NOMO-1 treated with DMSO at 0.1 percent for 48 hours (cell line): ENCODE results near the gene PSG11.
"Not testable (repeated sequence)": the region's sequence is repeated elsewhere in the genome, so short reads cannot be mapped to it uniquely, and the experiment has no call there.

ENCODE experiments used
- DNase-seq: peaks from one replicate; lab custom pipeline; 2025; ENCODE audit not compliant: unreplicated experiment; lab: John Stamatoyannopoulos, UW

Gene PSG11

DNA sequence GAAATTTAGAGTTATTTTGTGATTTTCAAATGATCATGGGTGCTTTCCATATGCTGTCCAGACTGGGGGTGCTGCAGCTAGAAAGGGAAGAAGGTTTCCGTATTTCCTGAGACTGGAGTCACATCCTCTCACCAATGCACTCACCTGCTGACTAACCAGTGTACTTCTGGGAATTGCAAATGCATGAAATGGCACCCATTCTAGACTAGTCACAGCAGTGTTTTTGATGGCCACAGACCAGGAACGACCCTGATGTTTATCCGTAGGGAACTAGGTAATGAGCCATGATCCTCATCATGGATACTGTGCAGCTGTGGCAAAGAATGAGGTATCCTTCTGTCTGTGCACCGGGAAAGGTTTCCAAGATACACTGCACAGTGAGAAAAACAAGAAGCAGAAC, 37.1 kb downstream of the PSG11 start:
- not testable (repeated sequence) for DNase-seq

DNA sequence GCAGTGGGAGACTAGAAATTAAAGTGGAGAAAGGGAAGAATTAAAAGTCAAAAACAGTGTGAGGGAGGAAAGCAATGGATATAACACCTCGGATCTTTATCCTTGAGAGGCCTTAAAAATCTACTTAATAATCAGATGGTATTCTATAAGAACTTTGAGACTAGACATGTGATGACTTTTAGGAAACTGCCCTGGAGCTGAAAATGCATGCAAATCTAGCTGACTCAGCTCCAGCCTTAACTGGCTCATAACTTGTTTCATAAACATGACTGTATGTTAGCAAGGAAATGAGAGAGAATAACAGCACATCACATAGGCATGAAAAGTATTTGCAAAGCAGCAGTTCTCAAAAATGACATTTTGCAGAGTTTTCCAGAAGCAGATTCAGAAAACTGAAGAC, 38.1 kb downstream of the PSG11 start:
- DNase-seq: not testable (repeated sequence)

DNA sequence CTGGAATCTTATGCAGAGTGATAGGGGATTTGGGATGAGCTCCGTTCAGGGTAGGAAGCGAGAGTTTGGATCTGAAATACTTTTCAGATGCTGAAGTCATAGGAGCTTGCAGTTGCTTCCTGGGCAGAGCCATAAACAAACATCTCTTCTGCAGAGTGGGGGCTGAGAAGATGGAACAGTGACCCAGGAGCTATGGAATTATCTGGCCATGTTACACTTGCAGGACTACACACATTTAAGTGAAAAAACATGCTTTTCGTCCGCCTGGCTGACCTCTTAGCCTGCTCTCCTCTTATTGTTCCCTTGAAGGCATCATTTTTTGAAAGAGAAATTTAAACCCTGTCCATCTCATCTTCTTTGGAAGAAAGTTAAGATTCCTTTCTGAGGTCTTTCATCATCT, 40.7 kb downstream of the PSG11 start:
- no peak for DNase-seq

DNA sequence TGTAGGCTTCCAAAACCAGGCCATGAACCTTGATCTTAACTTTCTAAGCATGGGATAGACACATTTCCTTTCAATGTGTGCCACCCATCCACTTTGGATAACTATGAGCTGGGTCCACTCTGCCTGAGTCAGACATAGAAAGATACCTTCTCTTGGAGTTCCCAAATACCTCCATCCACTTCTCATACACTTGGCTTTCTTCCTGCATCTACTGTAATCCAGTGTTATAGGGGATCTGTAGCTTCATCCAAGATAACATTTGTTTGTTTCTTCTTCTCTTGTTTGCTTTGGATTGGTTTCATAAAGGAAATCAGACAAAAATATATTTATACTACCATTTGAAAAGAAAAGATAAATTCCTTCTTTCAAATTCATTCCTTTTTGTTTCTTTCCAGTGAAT, 44.2 kb downstream of the PSG11 start:
- not testable (repeated sequence) for DNase-seq

DNA sequence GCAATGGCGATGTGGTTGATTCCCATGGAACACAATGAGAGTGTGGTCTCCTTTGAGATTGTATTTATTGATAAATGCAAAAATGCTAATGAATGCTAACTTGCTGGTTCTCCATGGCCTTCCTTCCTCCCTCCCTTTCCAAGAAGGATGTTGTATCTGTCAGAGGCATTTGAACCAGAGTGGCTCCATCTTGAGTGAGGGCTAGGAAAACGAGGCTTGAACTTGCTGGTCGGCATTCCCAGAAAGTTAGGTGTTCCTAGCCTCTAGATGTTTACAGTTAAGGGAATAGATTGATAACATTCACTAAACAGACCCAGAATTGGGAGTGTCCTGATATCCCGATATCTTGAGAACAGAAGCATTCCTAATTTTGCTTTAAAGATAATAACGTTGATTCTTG, 54.8 kb downstream of the PSG11 start:
- not testable (repeated sequence) for DNase-seq

DNA sequence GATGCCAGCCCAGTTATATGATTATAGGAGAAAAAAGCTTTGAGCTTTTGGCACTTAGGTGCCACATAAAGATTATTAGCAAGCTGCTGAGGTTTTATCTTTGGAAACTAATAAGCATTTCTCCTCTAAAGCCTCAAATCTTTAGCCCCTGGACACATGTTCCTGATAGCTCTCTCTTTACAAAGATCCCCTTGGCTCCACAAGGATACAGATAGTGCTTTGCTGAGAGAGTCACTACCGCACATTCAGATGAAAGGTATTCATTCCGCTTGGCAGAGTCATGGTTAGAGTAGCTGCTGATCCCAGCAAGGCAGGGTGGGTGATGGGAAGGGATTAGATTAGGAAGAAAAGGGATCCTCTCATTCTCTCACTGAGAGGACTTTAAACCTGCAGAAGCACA, 61.1 kb downstream of the PSG11 start:
- no peak for DNase-seq

DNA sequence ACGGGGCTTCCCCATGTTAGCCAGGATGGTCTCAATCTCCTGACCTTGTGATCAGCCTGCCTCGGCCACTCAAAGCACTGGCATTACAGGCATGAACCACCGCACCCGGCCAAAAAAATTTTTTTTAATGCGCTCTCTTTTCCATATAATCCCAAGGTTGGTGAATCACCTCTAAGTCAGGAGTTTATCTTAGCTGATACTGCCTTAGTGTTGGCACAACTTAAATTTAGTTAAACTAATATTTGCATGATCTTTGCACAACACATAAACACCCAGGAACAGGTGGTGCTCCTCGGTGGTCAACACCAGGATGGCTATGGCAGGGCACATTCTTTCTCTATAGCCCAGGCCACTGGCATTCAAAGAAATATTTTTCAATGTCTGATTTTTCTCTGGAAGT, 65.2 kb downstream of the PSG11 start:
- DNase-seq: no peak
